IPS-18a (cell line): ENCODE measurements around the gene MARCHF10.

ENCODE experiments used
- H3K27ac ChIP-seq: one replicate; pipeline ENCODE4 v1.5.1; 2013; ENCODE audit warnings: low read length
- H3K27me3 ChIP-seq: one replicate; pipeline ENCODE4 v1.6.1; 2013; ENCODE audit warnings: mild to moderate bottlenecking, low read length; ENCODE audit not compliant: control insufficient read depth, insufficient read depth
- H3K36me3 ChIP-seq: one replicate; pipeline ENCODE4 v1.6.1; 2013; ENCODE audit warnings: low read depth, low read length; ENCODE audit not compliant: control insufficient read depth
- H3K4me1 ChIP-seq: one replicate; pipeline ENCODE4 v1.6.1; 2013; ENCODE audit warnings: low read depth, low read length; ENCODE audit not compliant: control insufficient read depth
- H3K4me3 ChIP-seq: one replicate; pipeline ENCODE4 v1.5.1; 2013; ENCODE audit warnings: low read length
- H3K9ac ChIP-seq: one replicate; pipeline ENCODE4 v1.6.1; 2013; ENCODE audit warnings: mild to moderate bottlenecking, low read length, moderate library complexity
- H3K9me3 ChIP-seq: one replicate; pipeline ENCODE4 v1.6.1; 2013; ENCODE audit warnings: low read depth, low read length; ENCODE audit not compliant: control insufficient read depth

The MARCHF10 gene

GRCh38 chr17:62757500-62757951 lies 50.6 kb downstream of the MARCHF10 start:
- Histone ChIP-seq H3K9me3 (no peaks in the 10 kb centered on the region), H3K36me3 (no peaks in the 10 kb centered on the region), H3K9ac (no peak overlapping the region), H3K27ac (no peak overlapping the region), H3K4me1 (peaks cover 5% of the 10 kb centered on the region), H3K27me3 (no peaks in the 10 kb centered on the region), H3K4me3 (no peak overlapping the region)

GRCh38 chr17:62756198-62756597 lies 51.9 kb downstream of the MARCHF10 start:
- Histone ChIP-seq H3K27ac (no peak overlapping the region), H3K4me3 (no peak overlapping the region)

GRCh38 chr17:62755141-62755851 lies 52.8 kb downstream of the MARCHF10 start:
- H3K36me3 ChIP-seq = no peaks in the 10 kb centered on the region
- no peaks in the 10 kb centered on the region for H3K9me3 ChIP-seq
- H3K9ac ChIP-seq = no peak overlapping the region
- H3K27ac ChIP-seq = no peak overlapping the region
- peaks cover 7% of the 10 kb centered on the region for H3K4me1 ChIP-seq
- H3K27me3 ChIP-seq = no peaks in the 10 kb centered on the region
- no peak overlapping the region for H3K4me3 ChIP-seq

More at GRCh38 chr17:62756198-62756597, 51.9 kb downstream of the MARCHF10 start:
- H3K27me3 ChIP-seq = no peaks in the 10 kb centered on the region
- no peaks in the 10 kb centered on the region for H3K36me3 ChIP-seq
- no peak overlapping the region for H3K9ac ChIP-seq
- H3K9me3 ChIP-seq = no peaks in the 10 kb centered on the region
- H3K4me1 ChIP-seq = no peaks in the 10 kb centered on the region

DNA sequence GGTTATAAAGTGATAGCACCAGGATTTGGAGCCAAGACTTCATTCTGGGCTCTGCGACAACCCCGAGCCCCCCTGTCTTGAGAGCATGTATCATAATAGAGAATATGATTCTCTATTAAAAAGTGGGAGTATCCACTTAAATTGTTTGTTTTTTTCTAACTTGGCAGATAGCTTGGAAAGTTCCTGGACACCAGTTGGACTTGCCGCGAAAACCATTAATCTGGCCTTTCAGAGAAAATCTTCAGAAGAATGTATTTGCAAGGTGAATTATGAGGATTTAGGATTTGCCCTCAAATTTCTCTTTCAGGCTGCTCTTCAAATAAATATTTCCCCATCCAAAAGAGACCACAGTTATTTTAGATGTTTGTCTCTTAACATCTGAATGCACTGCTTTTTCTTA lies 53.5 kb downstream of the MARCHF10 start:
- no peak overlapping the region for H3K9ac ChIP-seq
- no peaks in the 10 kb centered on the region for H3K27me3 ChIP-seq
- H3K27ac ChIP-seq = no peak overlapping the region
- no peaks in the 10 kb centered on the region for H3K9me3 ChIP-seq
- no peak overlapping the region for H3K4me3 ChIP-seq
- H3K4me1 ChIP-seq = peaks cover 8% of the 10 kb centered on the region
- H3K36me3 ChIP-seq = no peaks in the 10 kb centered on the region

DNA sequence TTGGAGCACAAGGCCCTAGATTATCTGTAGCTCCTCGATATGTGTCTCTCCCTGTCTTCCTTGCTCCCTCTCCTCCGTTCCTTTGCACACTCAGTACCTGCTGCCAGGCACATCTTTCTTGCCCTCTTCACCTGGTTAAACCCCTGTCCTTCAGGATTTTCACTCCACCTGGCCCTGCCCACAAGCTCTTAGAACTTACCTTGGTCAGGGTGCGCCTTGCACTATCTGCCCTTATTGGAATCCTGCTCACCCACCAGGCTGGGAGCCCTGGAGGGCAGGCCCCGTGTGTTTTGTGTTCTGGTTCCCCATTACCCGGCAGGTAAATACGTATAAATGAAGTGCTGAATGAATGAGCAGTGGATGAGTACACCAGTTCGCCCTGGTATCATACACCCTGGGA lies 54.6 kb downstream of the MARCHF10 start:
- Histone ChIP-seq H3K36me3 (no peaks in the 10 kb centered on the region), H3K27me3 (no peaks in the 10 kb centered on the region)

DNA sequence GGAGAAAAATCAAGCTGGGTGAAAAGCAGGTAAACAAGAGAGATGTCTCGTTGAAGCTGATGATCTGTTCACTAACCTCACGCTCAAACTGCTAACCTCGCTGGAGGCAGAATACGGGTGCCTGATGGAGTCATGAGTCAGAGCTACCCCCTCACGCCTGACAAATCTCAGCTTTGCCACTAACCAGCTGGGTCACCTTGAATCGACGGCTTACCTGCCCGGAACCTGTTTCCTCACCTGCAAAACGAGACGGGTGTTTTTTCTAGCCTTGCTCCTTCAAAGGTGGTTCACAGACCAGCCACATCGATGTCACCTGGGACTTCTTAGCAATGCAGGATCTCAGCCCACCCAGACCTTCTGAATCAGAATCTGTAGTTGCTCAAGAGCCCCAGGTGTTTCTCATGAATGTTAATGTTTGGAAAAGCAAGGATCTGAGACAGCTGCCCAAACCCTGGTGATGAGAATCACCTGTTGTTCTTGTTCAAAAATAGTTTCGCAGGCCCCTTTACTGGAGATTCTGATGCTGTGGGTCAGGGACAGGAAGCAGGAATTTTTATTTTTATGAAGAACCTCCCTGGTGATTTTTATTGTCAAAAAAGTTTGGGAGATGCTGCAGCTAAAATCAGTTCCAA lies 56.9 kb downstream of the MARCHF10 start:
- Histone ChIP-seq H3K9ac (no peak overlapping the region), H3K27me3 (no peaks in the 10 kb centered on the region), H3K36me3 (no peaks in the 10 kb centered on the region), H3K4me3 (no peak overlapping the region), H3K27ac (no peak overlapping the region), H3K9me3 (no peaks in the 10 kb centered on the region), H3K4me1 (peaks cover 12% of the 10 kb centered on the region)

More for the DNA sequence above, 54.6 kb downstream of the MARCHF10 start:
- Histone ChIP-seq H3K9ac (no peak overlapping the region), H3K4me3 (no peak overlapping the region), H3K4me1 (peaks cover 8% of the 10 kb centered on the region), H3K9me3 (no peaks in the 10 kb centered on the region), H3K27ac (no peak overlapping the region)

DNA sequence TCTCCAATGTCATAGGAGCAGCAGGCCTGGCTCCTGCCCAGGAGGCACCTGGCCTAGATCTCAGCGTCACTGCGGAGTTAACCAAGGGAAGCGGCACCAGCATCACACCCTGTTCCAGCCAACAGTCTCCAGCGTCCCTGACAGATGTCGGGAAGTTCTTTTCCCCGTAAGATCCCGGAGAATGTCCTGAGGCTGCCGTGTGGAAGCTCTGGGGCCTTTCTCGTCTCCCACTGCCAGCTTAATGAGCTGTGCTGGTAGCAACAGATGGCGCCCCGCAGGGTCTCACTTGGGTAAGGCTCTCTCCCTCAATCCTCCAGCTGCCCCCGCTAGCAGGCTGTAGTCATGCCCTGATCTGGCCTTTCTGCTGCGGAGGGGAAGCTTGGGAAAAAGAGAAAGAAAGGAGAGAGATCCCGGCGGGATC lies 57.5 kb downstream of the MARCHF10 start:
- H3K4me1 ChIP-seq = peaks cover 12% of the 10 kb centered on the region
- H3K36me3 ChIP-seq = no peaks in the 10 kb centered on the region
- H3K27me3 ChIP-seq = no peaks in the 10 kb centered on the region
- H3K4me3 ChIP-seq = no peak overlapping the region
- H3K9me3 ChIP-seq = no peaks in the 10 kb centered on the region
- H3K9ac ChIP-seq = no peak overlapping the region
- H3K27ac ChIP-seq = no peak overlapping the region

GRCh38 chr17:62749926-62750325 lies 58.2 kb downstream of the MARCHF10 start:
- Histone ChIP-seq H3K9me3 (no peaks in the 10 kb centered on the region), H3K4me1 (peaks cover 12% of the 10 kb centered on the region), H3K9ac (no peak overlapping the region), H3K36me3 (no peaks in the 10 kb centered on the region), H3K4me3 (no peak overlapping the region), H3K27me3 (no peaks in the 10 kb centered on the region), H3K27ac (no peak overlapping the region)

GRCh38 chr17:62746941-62747340 lies 61.2 kb downstream of the MARCHF10 start:
- no peak overlapping the region for H3K4me3 ChIP-seq
- no peaks in the 10 kb centered on the region for H3K9me3 ChIP-seq
- H3K36me3 ChIP-seq = no peaks in the 10 kb centered on the region
- H3K27ac ChIP-seq = no peak overlapping the region
- H3K4me1 ChIP-seq = peaks cover 12% of the 10 kb centered on the region
- H3K9ac ChIP-seq = no peak overlapping the region
- H3K27me3 ChIP-seq = no peaks in the 10 kb centered on the region

GRCh38 chr17:62745806-62746205 lies 62.3 kb downstream of the MARCHF10 start:
- no peaks in the 10 kb centered on the region for H3K27me3 ChIP-seq
- H3K9me3 ChIP-seq = no peaks in the 10 kb centered on the region
- no peak overlapping the region for H3K4me3 ChIP-seq
- no peak overlapping the region for H3K9ac ChIP-seq
- no peak overlapping the region for H3K27ac ChIP-seq
- no peaks in the 10 kb centered on the region for H3K36me3 ChIP-seq
- peaks cover 10% of the 10 kb centered on the region for H3K4me1 ChIP-seq

GRCh38 chr17:62744259-62744658 lies 63.9 kb downstream of the MARCHF10 start:
- Histone ChIP-seq H3K27me3 (no peaks in the 10 kb centered on the region), H3K27ac (no peak overlapping the region), H3K9ac (no peak overlapping the region)

GRCh38 chr17:62741290-62741689 lies 66.8 kb downstream of the MARCHF10 start:
- H3K9ac ChIP-seq = no peak overlapping the region
- H3K4me1 ChIP-seq = peaks cover 7% of the 10 kb centered on the region
- H3K9me3 ChIP-seq = no peaks in the 10 kb centered on the region
- no peaks in the 10 kb centered on the region for H3K36me3 ChIP-seq
- H3K27ac ChIP-seq = no peak overlapping the region
- no peak overlapping the region for H3K4me3 ChIP-seq
- H3K27me3 ChIP-seq = no peaks in the 10 kb centered on the region

More at GRCh38 chr17:62744259-62744658, 63.9 kb downstream of the MARCHF10 start:
- Histone ChIP-seq H3K9me3 (no peaks in the 10 kb centered on the region), H3K36me3 (no peaks in the 10 kb centered on the region), H3K4me3 (no peak overlapping the region), H3K4me1 (peaks cover 11% of the 10 kb centered on the region)
